ENCODE results near the gene CRY2.

The CRY2 gene

DNA sequence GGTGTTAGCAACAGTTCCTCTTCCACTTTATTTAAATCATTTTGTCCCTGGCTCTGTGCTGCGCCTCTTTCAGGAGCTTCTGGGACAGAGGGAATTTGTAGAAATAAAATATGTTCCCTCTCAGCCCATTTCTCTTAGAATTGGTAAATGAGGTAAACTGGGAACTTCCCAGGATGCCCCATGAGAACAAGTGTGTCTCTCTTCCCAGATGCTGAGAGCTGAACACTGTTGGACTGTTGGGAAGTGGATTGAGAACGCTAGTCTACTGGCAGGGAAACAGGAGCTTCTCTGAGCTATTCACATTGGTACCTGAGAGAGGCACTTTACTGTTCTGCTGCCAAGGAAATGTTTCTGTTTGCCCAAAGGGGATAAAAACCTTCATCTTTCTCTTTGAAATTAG lies 4.0 kb downstream of the CRY2 start:
- H3K9me3 ChIP-seq (ENCODE audit: severe bottlenecking): no peaks in the 10 kb centered on the region
- no peaks in the 10 kb centered on the region for H3K27me3 ChIP-seq (ENCODE audit: insufficient read depth, low read depth, severe bottlenecking)
- no peak for DNase-seq
- H3K27ac ChIP-seq: no peak overlapping the region
- H3K4me3 ChIP-seq (ENCODE audit: low read depth, low read length): no peak overlapping the region
- peaks cover 2% of the 10 kb centered on the region; the same call in 1 of the 2 replicates for H3K36me3 ChIP-seq
- TF ChIP-seq, protein P1, sequence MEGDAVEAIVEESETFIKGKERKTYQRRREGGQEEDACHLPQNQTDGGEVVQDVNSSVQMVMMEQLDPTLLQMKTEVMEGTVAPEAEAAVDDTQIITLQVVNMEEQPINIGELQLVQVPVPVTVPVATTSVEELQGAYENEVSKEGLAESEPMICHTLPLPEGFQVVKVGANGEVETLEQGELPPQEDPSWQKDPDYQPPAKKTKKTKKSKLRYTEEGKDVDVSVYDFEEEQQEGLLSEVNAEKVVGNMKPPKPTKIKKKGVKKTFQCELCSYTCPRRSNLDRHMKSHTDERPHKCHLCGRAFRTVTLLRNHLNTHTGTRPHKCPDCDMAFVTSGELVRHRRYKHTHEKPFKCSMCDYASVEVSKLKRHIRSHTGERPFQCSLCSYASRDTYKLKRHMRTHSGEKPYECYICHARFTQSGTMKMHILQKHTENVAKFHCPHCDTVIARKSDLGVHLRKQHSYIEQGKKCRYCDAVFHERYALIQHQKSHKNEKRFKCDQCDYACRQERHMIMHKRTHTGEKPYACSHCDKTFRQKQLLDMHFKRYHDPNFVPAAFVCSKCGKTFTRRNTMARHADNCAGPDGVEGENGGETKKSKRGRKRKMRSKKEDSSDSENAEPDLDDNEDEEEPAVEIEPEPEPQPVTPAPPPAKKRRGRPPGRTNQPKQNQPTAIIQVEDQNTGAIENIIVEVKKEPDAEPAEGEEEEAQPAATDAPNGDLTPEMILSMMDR (IDR thresholded peaks at IDR 0.05; ENCODE audit: low read depth, low read length): no peak

DNA sequence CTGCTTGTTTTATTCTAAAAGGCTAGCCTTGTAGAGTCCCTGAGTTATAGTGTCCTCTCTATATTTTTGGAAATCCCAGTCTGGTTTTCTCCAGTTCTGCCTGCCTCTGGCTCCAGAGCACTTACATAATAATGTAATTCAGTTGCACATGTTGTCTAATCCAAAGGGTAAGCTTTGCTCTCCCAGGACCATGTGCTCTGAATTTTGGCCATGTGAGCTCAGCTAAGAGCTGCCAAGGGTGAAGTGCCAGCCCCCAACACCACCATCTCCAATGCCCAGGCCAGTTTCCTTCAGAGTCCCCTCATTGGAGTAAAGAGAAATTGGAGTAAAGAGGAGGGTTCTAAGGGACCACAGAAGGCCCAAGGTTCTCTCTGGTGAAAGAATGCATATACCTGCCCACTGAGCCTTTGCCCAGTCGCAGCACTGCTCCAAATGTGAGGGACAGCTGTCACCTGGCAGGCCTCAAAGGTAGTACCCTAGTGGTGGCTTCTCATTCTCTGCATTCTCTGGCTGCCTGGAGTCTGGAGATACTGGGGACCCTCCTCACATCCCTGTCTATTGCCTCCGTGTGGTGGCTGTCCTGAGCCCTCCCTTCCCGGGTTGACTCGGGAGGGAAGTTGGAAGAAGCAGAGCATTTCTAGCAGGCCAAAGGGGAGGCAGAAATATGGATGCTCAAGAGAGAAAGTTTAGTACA lies 4.9 kb downstream of the CRY2 start:
- H3K27me3 ChIP-seq (ENCODE audit: insufficient read depth, low read depth, severe bottlenecking): no peaks in the 10 kb centered on the region
- TF ChIP-seq, protein P1 (IDR thresholded peaks at IDR 0.05; ENCODE audit: low read depth, low read length): no peak
- H3K36me3 ChIP-seq: peaks cover 2% of the 10 kb centered on the region; the same call in 1 of the 2 replicates
- no peak overlapping the region for H3K27ac ChIP-seq
- H3K4me3 ChIP-seq (ENCODE audit: low read depth, low read length): no peak overlapping the region
- H3K9me3 ChIP-seq (ENCODE audit: severe bottlenecking): no peaks in the 10 kb centered on the region
- no peak for DNase-seq

DNA sequence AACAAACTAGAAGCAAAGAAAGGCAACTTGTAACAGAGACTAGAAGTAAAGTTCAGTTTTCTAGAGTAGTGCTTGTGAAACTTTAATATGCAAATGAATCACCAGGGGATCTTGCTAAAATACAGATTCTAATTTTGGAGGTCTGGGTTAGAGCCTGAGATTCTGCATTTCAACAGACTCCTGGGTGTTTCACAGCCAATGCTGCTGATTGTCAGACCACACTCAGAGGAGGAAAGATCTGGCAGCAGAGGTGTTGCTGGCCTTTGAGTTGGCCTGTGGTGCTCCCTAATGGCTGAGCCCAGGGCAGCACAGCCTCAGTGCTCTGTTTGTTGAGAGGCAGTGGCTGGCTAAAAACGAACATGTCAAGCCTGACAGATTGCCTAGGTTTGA lies 5.4 kb downstream of the CRY2 start:
- H3K36me3 ChIP-seq: no peaks in the 10 kb centered on the region; the same call in 1 of the 2 replicates
- no peak overlapping the region for H3K4me3 ChIP-seq (ENCODE audit: low read depth, low read length)
- TF ChIP-seq, protein P1 (IDR thresholded peaks at IDR 0.05; ENCODE audit: low read depth, low read length): no peak
- no peaks in the 10 kb centered on the region for H3K9me3 ChIP-seq (ENCODE audit: severe bottlenecking)
- no peak overlapping the region for H3K27ac ChIP-seq
- H3K27me3 ChIP-seq (ENCODE audit: insufficient read depth, low read depth, severe bottlenecking): no peaks in the 10 kb centered on the region
- DNase-seq: no peak

DNA sequence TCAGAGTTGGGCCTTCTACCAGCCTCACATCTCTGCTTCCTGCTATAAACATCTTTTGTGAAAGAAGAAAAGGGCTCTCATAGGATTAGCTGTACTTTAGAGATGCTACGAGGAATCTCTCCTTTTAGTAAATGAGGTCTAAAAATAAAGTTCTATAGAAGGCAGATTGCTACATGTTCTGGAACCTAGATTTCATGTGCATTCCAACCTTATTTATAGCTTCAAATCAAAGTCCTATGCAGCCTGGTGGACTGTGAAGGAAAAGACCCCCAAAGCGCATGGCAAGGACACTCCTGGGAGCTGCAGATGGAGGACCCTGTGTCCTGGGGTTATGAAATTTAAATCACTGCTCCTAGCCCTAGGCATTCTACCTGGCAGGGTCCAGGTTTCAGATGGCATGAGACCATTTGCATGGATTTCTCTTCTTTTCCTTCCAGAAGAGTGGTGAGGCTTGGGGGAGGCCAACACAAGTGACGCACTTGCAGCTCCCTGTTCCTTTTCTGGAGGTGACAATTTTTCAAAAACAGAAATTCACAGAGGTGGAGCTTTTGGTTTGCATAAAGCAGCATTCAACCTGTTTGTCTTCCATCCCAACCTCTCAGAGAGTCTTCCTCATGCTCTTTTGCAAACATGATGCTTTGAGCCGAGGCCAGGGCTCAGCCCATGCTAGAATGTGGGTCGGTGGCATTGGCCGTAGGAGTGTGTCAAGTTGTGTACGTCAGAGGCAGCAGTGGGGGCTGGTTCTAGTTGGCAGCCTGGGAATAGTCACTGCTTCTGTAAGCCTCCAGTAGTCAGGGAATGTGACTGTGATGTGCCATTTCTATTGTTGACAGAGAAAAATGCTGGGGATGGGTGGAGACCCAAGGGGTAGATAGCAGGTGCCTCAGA lies 6.3 kb downstream of the CRY2 start:
- no peak overlapping the region for H3K27ac ChIP-seq

DNA sequence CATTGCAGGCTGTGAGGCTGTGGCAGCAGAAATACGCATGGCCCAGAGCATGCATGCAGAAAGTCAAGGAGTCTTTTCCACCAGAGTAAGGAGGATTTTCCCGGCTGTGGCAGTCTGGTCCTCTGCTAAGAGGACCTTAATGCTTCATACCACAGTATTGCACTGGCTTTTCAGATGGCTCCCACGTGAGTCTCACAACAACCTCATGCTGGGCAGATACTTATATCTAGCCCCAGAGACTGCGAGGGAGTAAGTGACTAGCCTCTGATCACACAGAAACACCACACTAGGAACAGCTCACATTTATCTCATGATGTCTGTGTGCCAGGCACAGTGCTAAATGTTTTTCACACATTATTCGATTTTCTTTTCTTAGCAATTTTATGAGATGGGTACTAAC lies 8.0 kb downstream of the CRY2 start:
- peaks cover 15% of the 10 kb centered on the region for H3K36me3 ChIP-seq
- no peak overlapping the region for H3K4me3 ChIP-seq (ENCODE audit: low read depth, low read length)
- H3K27ac ChIP-seq: no peak overlapping the region
- TF ChIP-seq, protein P1 (IDR thresholded peaks at IDR 0.05; ENCODE audit: low read depth, low read length): no peak
- no peaks in the 10 kb centered on the region for H3K9me3 ChIP-seq (ENCODE audit: severe bottlenecking)
- no peak for DNase-seq
- no peaks in the 10 kb centered on the region for H3K27me3 ChIP-seq (ENCODE audit: insufficient read depth, low read depth, severe bottlenecking)

More for the DNA sequence above, 6.3 kb downstream of the CRY2 start:
- no peak for DNase-seq
- TF ChIP-seq, protein P1 (IDR thresholded peaks at IDR 0.05; ENCODE audit: low read depth, low read length): no peak
- Histone ChIP-seq H3K4me3 (ENCODE audit: low read depth, low read length) (no peak overlapping the region), H3K9me3 (ENCODE audit: severe bottlenecking) (no peaks in the 10 kb centered on the region), H3K27me3 (ENCODE audit: insufficient read depth, low read depth, severe bottlenecking) (no peaks in the 10 kb centered on the region), H3K36me3 (peaks cover 8% of the 10 kb centered on the region)

Measured in WERI-Rb-1 (cell line).